IMR-90 (cell line): ENCODE data around the gene SMYD4. TPM values are rescaled to one million over a fixed set of nuclear protein-coding genes. Genes with fewer than 3 reads are reported as not detected.
"Not testable (repeated sequence)": the region's sequence is repeated elsewhere in the genome, so short reads cannot be mapped to it uniquely, and the experiment has no call there.

Source experiments
- ATAC-seq: fragments of 200-7000 bp; cut with Tn5 transposase; 2 replicates; pipeline ENCODE4 v1.9.1; 2020; ENCODE audit warnings: low read depth, mild to moderate bottlenecking, moderate library complexity
- BruUV-seq: library from RNA; stranded (reverse); fragments of 400-500 nt; replicated peaks from 2 replicates; lab custom pipeline; 2021; lab: Mats Ljungman, UMichigan
- CTCF ChIA-PET: fragments of 300-600 bp; formaldehyde crosslinking; extraction: SDS; loops from one replicate; lab custom pipeline; 2021; ENCODE audit warnings: antibody characterized with exemption; lab: Yijun Ruan, JAX
- POLR2A ChIA-PET: fragments of 300-600 bp; sonication (Branson Sonifier 250); formaldehyde crosslinking; loops from one replicate; lab custom pipeline; 2022; ENCODE audit warnings: antibody characterized with exemption; ENCODE audit not compliant: unreplicated experiment; lab: Charles Lee
- DNase-seq: peaks from one replicate; pipeline ENCODE4 v3.0.0; 2013
- H2AFZ ChIP-seq: replicated peaks from 2 replicates; pipeline ENCODE3; 2013; ENCODE audit warnings: low read length, mild to moderate bottlenecking; ENCODE audit not compliant: poor library complexity
- H2AK5ac ChIP-seq: 2 replicates; pipeline ENCODE4 v1.6.1; 2013; ENCODE audit warnings: low read depth, low read length, inconsistent platforms
- H2AK9ac ChIP-seq: replicated peaks from 2 replicates; pipeline ENCODE3; 2013; ENCODE audit warnings: mild to moderate bottlenecking, low read depth, low read length, moderate library complexity; ENCODE audit not compliant: poor library complexity
- H2BK120ac ChIP-seq: 2 replicates; pipeline ENCODE4 v1.6.1; 2013; ENCODE audit warnings: low read depth, low read length, inconsistent platforms
- H2BK15ac ChIP-seq: 3 replicates; pipeline ENCODE4 v1.6.1; 2013; ENCODE audit warnings: low read depth, low read length, inconsistent platforms
- H2BK20ac ChIP-seq: 2 replicates; pipeline ENCODE4 v1.6.1; 2013; ENCODE audit warnings: low read depth, mild to moderate bottlenecking, inconsistent platforms, low read length, moderate library complexity
- H2BK5ac ChIP-seq: 2 replicates; pipeline ENCODE4 v1.6.1; 2013; ENCODE audit warnings: mild to moderate bottlenecking, low read depth, low read length, inconsistent platforms; ENCODE audit not compliant: poor library complexity, severe bottlenecking
- H3K14ac ChIP-seq: replicated peaks from 2 replicates; pipeline ENCODE4 v1.6.1; 2013; ENCODE audit warnings: low read depth, low read length, inconsistent platforms
- H3K18ac ChIP-seq: 2 replicates; pipeline ENCODE4 v1.6.1; 2013; ENCODE audit warnings: low read depth, low read length, control low read depth
- H3K23ac ChIP-seq: 2 replicates; pipeline ENCODE4 v1.6.1; 2013; ENCODE audit warnings: low read depth, low read length, inconsistent platforms
- H3K27ac ChIP-seq: 2 replicates; pipeline ENCODE4 v1.5.1; 2013; ENCODE audit warnings: mild to moderate bottlenecking, control low read depth, low read length; ENCODE audit not compliant: insufficient read depth
- H3K27me3 ChIP-seq: 2 replicates; pipeline ENCODE4 v1.6.1; 2013; ENCODE audit warnings: low read length; ENCODE audit not compliant: control insufficient read depth, insufficient read depth
- H3K36me3 ChIP-seq: 2 replicates; pipeline ENCODE4 v1.6.1; 2013; ENCODE audit warnings: low read length, mixed read lengths; ENCODE audit not compliant: control insufficient read depth, insufficient read depth
- H3K4ac ChIP-seq: 2 replicates; pipeline ENCODE4 v1.6.1; 2013; ENCODE audit warnings: low read depth, low read length, inconsistent platforms
- H3K4me1 ChIP-seq: 2 replicates; pipeline ENCODE4 v1.6.1; 2013; ENCODE audit warnings: low read length, mixed read lengths; ENCODE audit not compliant: control insufficient read depth, insufficient read depth
- H3K4me2 ChIP-seq: 2 replicates; pipeline ENCODE4 v1.6.1; 2013; ENCODE audit warnings: low read depth, mild to moderate bottlenecking, control low read depth, low read length, moderate library complexity
- H3K4me3 ChIP-seq: 2 replicates; pipeline ENCODE4 v1.5.1; 2013; ENCODE audit warnings: low read depth, mild to moderate bottlenecking, control low read depth, low read length, moderate library complexity; ENCODE audit not compliant: insufficient read depth
- H3K56ac ChIP-seq: 2 replicates; pipeline ENCODE4 v1.6.1; 2013; ENCODE audit warnings: low read length, inconsistent platforms; ENCODE audit not compliant: insufficient read depth; ENCODE audit errors: extremely low read depth
- H3K79me1 ChIP-seq, 2 experiments: 2 replicates each; pipeline ENCODE4 v1.6.1; 2013; ENCODE audit warnings: low read length in 2 of 2, inconsistent platforms in 1 of 2, low read depth in 1 of 2
- H3K9ac ChIP-seq: 2 replicates; pipeline ENCODE4 v1.6.1; 2013; ENCODE audit warnings: low read depth, low read length, control low read depth
- H3K9me1 ChIP-seq: 2 replicates; pipeline ENCODE4 v1.6.1; 2013; ENCODE audit warnings: low read length, inconsistent platforms; ENCODE audit not compliant: insufficient read depth
- H3K9me3 ChIP-seq: 2 replicates; pipeline ENCODE4 v1.6.1; 2013; ENCODE audit warnings: low read length; ENCODE audit not compliant: control insufficient read depth, insufficient read depth
- H4K20me1 ChIP-seq: 2 replicates; pipeline ENCODE4 v1.6.1; 2013; ENCODE audit warnings: low read length, inconsistent platforms; ENCODE audit not compliant: insufficient read depth
- H4K5ac ChIP-seq: 2 replicates; pipeline ENCODE4 v1.6.1; 2013; ENCODE audit warnings: mild to moderate bottlenecking, low read depth, low read length, control low read depth
- H4K8ac ChIP-seq, 2 experiments: 2 replicates each; pipeline ENCODE4 v1.6.1; 2013; ENCODE audit warnings: low read depth in 2 of 2, low read length in 2 of 2, control low read depth in 1 of 2, inconsistent platforms in 1 of 2
- H4K91ac ChIP-seq: 2 replicates; pipeline ENCODE4 v1.6.1; 2013; ENCODE audit warnings: low read depth, low read length, inconsistent platforms; ENCODE audit not compliant: insufficient read depth
- CTCF ChIP-seq: conservative IDR thresholded peaks from 2 replicates; pipeline ENCODE4 v1.5.1; 2012; ENCODE audit warnings: mild to moderate bottlenecking, low read depth, low read length, improper control_type of control experiment
- RAD21 ChIP-seq: IDR thresholded peaks from 2 replicates; pipeline ENCODE4 v1.6.1; 2012; ENCODE audit warnings: low read length, improper control_type of control experiment
- SMC3 ChIP-seq: fragments of 150-350 bp; IDR thresholded peaks from 2 replicates; pipeline ENCODE4 v1.6.1; 2016; ENCODE audit warnings: low read depth, mild to moderate bottlenecking, antibody characterized with exemption, low read length, moderate library complexity
- WGBS, 2 experiments: methylation state at CpG; one replicate each; pipeline versions ENCODE4 v1.1.5 to v1.1.7; 2013; ENCODE audit warnings: missing lambda C conversion rate in 2 of 2; ENCODE audit not compliant: insufficient read length in 1 of 2; ENCODE audit errors: extremely low coverage in 2 of 2; 5-methylcytosine and 5-hydroxymethylcytosine counted together
- dilution Hi-C: fragments of 300-500 bp; cut with HindIII; formaldehyde crosslinking; loops from one replicate; pipeline ENCODE4 v1.14.3; 2018; ENCODE audit warnings: low sequenced_read_pairs; ENCODE audit not compliant: unreplicated experiment
- in situ Hi-C: fragments of 300-500 bp; cut with MboI; formaldehyde crosslinking; loops from 3 replicates; pipeline ENCODE4 v1.14.3; 2019; ENCODE audit warnings: low sequenced_read_pairs, inconsistent platforms, mixed read lengths
- intact Hi-C: fragments of 100-400 bp; cut with micrococcal nuclease; formaldehyde crosslinking; loops from 2 replicates; pipeline ENCODE4 v1.10.0; 2022
- polyA plus RNA-seq, 3 experiments: library from polyadenylated mRNA; depleted of rRNA; stranded (reverse); fragments of >200 nt; gene quantifications; 2 replicates each; pipeline ENCODE4 v1.2.3, GENCODE V29; 2012; ENCODE audit warnings: low replicate concordance in 1 of 3
- total RNA-seq: library from RNA; depleted of rRNA; stranded (reverse); fragments of >200 nt; gene quantifications from 2 replicates; pipeline ENCODE4 v1.2.3, GENCODE V29; 2012

The SMYD4 gene
- total and polyA plus RNA-seq, 2 of the 4 experiments (the other 2 are of a cell fraction), result 5.3 to 7.2 TPM

DNA sequence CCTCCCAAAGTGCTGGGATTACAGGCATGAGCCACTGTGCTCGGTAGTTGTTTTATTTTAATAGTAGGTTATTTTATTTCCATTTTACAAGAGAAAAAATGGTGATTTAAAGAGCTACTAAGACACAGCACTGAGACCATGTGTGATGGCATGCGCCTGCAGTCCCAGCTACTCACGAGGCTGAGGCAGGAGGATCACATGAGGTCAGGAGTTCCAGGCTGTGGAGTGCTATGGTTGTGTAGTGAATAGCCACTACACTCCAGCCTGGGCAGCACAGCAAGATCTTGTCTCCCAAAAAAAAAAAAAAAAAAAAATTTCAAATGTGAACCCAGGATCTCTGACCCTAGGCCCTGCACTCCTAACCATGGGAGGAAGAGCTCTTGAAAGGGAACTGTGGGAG lies 64.1 kb downstream of the SMYD4 start:
- DNase-seq (no peak), ATAC-seq (no peak)
- H2BK120ac ChIP-seq, result 0 out of 2 replicates have a peak overlapping the region, but pooled peaks have one; percentile 38
- H2AK5ac ChIP-seq, result peak overlapping the region; percentile 53; the same call in 1 of the 2 replicates
- no peaks in the 10 kb centered on the region for H3K9me3 ChIP-seq
- no CpG with 5 or more reads among the region's 3 CpGs for WGBS, 2 experiments
- no TSS peak for BruUV-seq
- H3K4ac ChIP-seq, result 0 out of 2 replicates have a peak overlapping the region, but pooled peaks have one; percentile 29
- no peak overlapping the region for H2AFZ ChIP-seq
- in situ Hi-C loops (no loop called here), dilution Hi-C loops (no loop called here), intact Hi-C loops (no loop called here)
- CTCF ChIA-PET, result no interaction called here
- POLR2A ChIA-PET, result no interaction called here
- H4K20me1 ChIP-seq, result no peaks in the 10 kb centered on the region
- no peak overlapping the region for H3K4me2 ChIP-seq
- H3K9ac ChIP-seq, result no peak overlapping the region
- no peak overlapping the region for H4K91ac ChIP-seq
- no peak overlapping the region for H2AK9ac ChIP-seq
- TF ChIP-seq SMC3, result no peak
- no peak for TF ChIP-seq RAD21
- TF ChIP-seq CTCF, result no peak
- H2BK15ac ChIP-seq, result no peak overlapping the region
- no peak overlapping the region for H3K14ac ChIP-seq
- no peak overlapping the region for H3K27ac ChIP-seq
- no peaks in the 10 kb centered on the region for H3K27me3 ChIP-seq
- H4K8ac ChIP-seq, result no peak overlapping the region
- H2BK5ac ChIP-seq, result no peak overlapping the region
- H3K9me1 ChIP-seq, result peaks cover 9% of the 10 kb centered on the region
- peaks cover 21% of the 10 kb centered on the region for H3K4me1 ChIP-seq
- H3K56ac ChIP-seq, result no peak overlapping the region
- H4K5ac ChIP-seq, result no peak overlapping the region
- no peak overlapping the region for H3K18ac ChIP-seq
- H3K4me3 ChIP-seq, result no peak overlapping the region
- H2BK20ac ChIP-seq, result no peak overlapping the region
- H3K36me3 ChIP-seq, result peaks cover 3% of the 10 kb centered on the region; the same call in 1 of the 2 replicates
- no peaks in the 10 kb centered on the region for H3K79me1 ChIP-seq
- H3K23ac ChIP-seq, result no peak overlapping the region

DNA sequence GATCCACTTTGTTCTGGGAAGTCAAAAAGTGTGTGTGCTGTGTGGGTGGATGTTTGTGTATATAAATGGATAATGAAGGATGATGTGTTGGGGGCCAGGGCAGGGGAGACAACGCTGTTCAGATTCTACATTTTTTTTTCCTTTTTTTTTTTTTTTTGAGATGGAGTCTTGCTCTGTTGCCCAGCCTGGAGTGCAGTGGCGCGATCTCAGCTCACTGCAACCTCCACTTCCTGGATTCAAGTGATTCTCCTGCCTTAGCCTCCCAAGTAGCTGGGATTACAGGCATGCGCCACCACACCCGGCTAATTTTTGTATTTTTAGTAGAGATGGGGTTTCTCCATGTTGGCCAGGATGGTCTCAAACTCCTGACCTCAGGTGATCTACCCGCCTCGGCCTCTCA lies 65.0 kb downstream of the SMYD4 start:
- H3K36me3 ChIP-seq, DNase-seq, H3K18ac ChIP-seq, H2BK15ac ChIP-seq, H3K27me3 ChIP-seq, intact Hi-C loops, H3K56ac ChIP-seq, H3K9me3 ChIP-seq, POLR2A ChIA-PET, H3K4me3 ChIP-seq, in situ Hi-C loops, ATAC-seq, dilution Hi-C loops, H3K9me1 ChIP-seq, H3K79me1 ChIP-seq, H4K20me1 ChIP-seq, H2AK5ac ChIP-seq, BruUV-seq: not testable (repeated sequence)
- Histone ChIP-seq H3K23ac (0 out of 2 replicates have a peak overlapping the region, but pooled peaks have one; percentile 14), H2AFZ (peak overlapping the region; percentile 91), H3K27ac (peak overlapping the region; percentile 36; the same call in 1 of the 2 replicates), H2BK5ac (peak overlapping the region; percentile 61), H3K4ac (peak overlapping the region; percentile 39), H4K91ac (peak overlapping the region; percentile 9; the same call in 1 of the 2 replicates), H3K9ac (peak overlapping the region; percentile 4; the same call in 1 of the 2 replicates), H4K5ac (peak overlapping the region; percentile 4; the same call in 1 of the 2 replicates), H3K4me2 (peak overlapping the region; percentile 29), H2BK20ac (peak overlapping the region; percentile 42), H2AK9ac (peak overlapping the region; percentile 65), H3K14ac (peak overlapping the region; percentile 31; the same call in 1 of the 2 replicates), H4K8ac (peak overlapping the region; percentile 4 to 93; a peak in 3 of 4 replicates), H3K4me1 (peaks cover 21% of the 10 kb centered on the region), H2BK120ac (peak overlapping the region; percentile 26; the same call in 1 of the 2 replicates)
- CTCF ChIA-PET, result interaction anchor here (1.3 kb wide), 1 partner anchor 12 kb away, joined by 3 read pairs; no protein-coding TSS in a partner anchor
- no CpG with 5 or more reads among the region's 7 CpGs for WGBS, 2 experiments
